ENCODE measurements around the gene PHKG2. TPM values are rescaled to one million over a fixed set of nuclear protein-coding genes. Genes with fewer than 3 reads are reported as not detected.

PHKG2 gene
- total RNA-seq, 4 donors from 2014 or later: 29.9 to 46.2 (median 33.3) TPM

- peaks cover 0 to 35% (median 11%) of the 10 kb centered on the region in 4 donors for H3K4me1 ChIP-seq
- no peak for DNase-seq (ENCODE audit: low spot score in 2 of 2)
- H3K27ac ChIP-seq: peak overlapping the region; percentile 71 to 91 (median 85)
- no peaks in the 10 kb centered on the region for H3K9me3 ChIP-seq
- H3K36me3 ChIP-seq: peaks cover 0 to 32% (median 13%) of the 10 kb centered on the region in 3 donors
- 6 to 7% methylated on average over 15 to 41 of the region's 57 CpGs for WGBS, 2 donors
- no peaks in the 10 kb centered on the region for H3K27me3 ChIP-seq
- TF ChIP-seq, protein P1, sequence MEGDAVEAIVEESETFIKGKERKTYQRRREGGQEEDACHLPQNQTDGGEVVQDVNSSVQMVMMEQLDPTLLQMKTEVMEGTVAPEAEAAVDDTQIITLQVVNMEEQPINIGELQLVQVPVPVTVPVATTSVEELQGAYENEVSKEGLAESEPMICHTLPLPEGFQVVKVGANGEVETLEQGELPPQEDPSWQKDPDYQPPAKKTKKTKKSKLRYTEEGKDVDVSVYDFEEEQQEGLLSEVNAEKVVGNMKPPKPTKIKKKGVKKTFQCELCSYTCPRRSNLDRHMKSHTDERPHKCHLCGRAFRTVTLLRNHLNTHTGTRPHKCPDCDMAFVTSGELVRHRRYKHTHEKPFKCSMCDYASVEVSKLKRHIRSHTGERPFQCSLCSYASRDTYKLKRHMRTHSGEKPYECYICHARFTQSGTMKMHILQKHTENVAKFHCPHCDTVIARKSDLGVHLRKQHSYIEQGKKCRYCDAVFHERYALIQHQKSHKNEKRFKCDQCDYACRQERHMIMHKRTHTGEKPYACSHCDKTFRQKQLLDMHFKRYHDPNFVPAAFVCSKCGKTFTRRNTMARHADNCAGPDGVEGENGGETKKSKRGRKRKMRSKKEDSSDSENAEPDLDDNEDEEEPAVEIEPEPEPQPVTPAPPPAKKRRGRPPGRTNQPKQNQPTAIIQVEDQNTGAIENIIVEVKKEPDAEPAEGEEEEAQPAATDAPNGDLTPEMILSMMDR (IDR thresholded peaks at IDR 0.05): no peak
- TF ChIP-seq POLR2A (IDR thresholded peaks at IDR 0.05) (no peak), EP300 (IDR thresholded peaks at IDR 0.05) (no peak)
- peak overlapping the region; percentile 70 to 85 (median 80) for H3K4me3 ChIP-seq
Measured at GRCh38 chr16:30786115-30786935, 38.1 kb downstream of the PHKG2 start.

GRCh38 chr16:30786936-30787612 lies 38.8 kb downstream of the PHKG2 start, which contains the start of gene ZNF629:
ZNF629 (minus strand) TSS chr16:30787205; CDS start chr16:30784482, 2,723 bp downstream.
- no peaks in the 10 kb centered on the region for H3K27me3 ChIP-seq
- H3K9me3 ChIP-seq: no peaks in the 10 kb centered on the region
- TF ChIP-seq EP300 (IDR thresholded peaks at IDR 0.05): peak in 1 of 2 donors; percentile 73
- TF ChIP-seq, protein P1 (IDR thresholded peaks at IDR 0.05): peak in 1 of 5 experiments; percentile 34
- no peak for TF ChIP-seq POLR2A (IDR thresholded peaks at IDR 0.05)
- peak within 1 kb of the TSS; percentile 70 to 85 (median 80) for H3K4me3 ChIP-seq
- peak within 1 kb of the TSS; percentile 71 to 91 (median 85) for H3K27ac ChIP-seq
- peak in 1 of 2 donors; percentile 76 for DNase-seq (ENCODE audit: low spot score in 2 of 2)
- H3K36me3 ChIP-seq: peaks cover 0 to 25% (median 8%) of the 10 kb centered on the region in 3 donors
- 0% methylated on average over 14 to 17 of the region's 37 CpGs for WGBS, 2 donors
- peaks cover 0 to 35% (median 11%) of the 10 kb centered on the region in 4 donors for H3K4me1 ChIP-seq

- no peaks in the 10 kb centered on the region for H3K27me3 ChIP-seq
- H3K4me3 ChIP-seq: peak overlapping the region; percentile 70 to 85 (median 80)
- H3K27ac ChIP-seq: peak overlapping the region; percentile 71 to 91 (median 85)
- H3K9me3 ChIP-seq: no peaks in the 10 kb centered on the region
- TF ChIP-seq, protein P1 (IDR thresholded peaks at IDR 0.05): no peak
- TF ChIP-seq EP300 (IDR thresholded peaks at IDR 0.05) (no peak), POLR2A (IDR thresholded peaks at IDR 0.05) (no peak)
- H3K4me1 ChIP-seq: peaks cover 0 to 35% (median 11%) of the 10 kb centered on the region in 4 donors
- no peak for DNase-seq (ENCODE audit: low spot score in 2 of 2)
- peaks cover 0 to 17% (median 4%) of the 10 kb centered on the region in 3 donors for H3K36me3 ChIP-seq
- 29 to 38% methylated on average over 11 of the region's 11 CpGs for WGBS, 2 donors
Measured at GRCh38 chr16:30787613-30788378, 39.6 kb downstream of the PHKG2 start.

DNA sequence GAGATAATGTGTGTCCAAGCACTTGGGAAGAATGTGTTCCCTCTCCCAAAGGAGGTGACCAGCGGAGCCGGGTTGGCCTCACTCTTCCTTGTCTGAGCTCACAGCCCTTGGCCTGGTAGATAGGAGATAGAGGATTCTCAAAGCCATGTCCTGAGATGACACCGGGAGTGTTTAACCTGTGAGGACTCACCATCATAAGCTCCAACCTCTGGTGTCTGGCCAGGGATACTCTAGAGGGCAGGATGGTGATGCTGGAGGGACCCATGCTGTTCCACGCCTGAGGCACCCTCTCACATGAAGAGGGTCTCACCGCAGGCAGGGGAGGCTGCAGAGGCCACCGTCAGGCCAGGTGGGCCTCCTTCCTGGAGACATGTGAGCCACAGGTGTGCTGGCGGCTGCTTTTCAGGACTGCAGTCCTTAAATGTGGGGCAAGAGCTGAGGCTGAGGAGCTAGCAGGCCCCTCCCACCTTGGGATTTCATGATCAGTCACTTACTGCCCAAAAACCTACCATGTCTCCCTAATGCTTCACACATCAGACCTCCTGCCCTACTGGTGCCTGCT lies 45.4 kb downstream of the PHKG2 start:
- Histone ChIP-seq H3K9me3 (no peaks in the 10 kb centered on the region), H3K36me3 (no peaks in the 10 kb centered on the region), H3K27ac (no peak overlapping the region), H3K4me1 (no peaks in the 10 kb centered on the region), H3K27me3 (no peaks in the 10 kb centered on the region), H3K4me3 (no peak overlapping the region)
- TF ChIP-seq, protein P1 (IDR thresholded peaks at IDR 0.05): no peak
- TF ChIP-seq POLR2A (IDR thresholded peaks at IDR 0.05) (no peak), EP300 (IDR thresholded peaks at IDR 0.05) (no peak)
- WGBS, 2 donors: 83 to 88% methylated on average over 6 to 7 of the region's 7 CpGs
- no peak for DNase-seq (ENCODE audit: low spot score in 2 of 2)
